Neural cell (in vitro differentiated cells): ENCODE data around the gene MYBPHL. TPM values are rescaled to one million over a fixed set of nuclear protein-coding genes. Genes with fewer than 3 reads are reported as not detected.
"Not testable (repeated sequence)": the region's sequence is repeated elsewhere in the genome, so short reads cannot be mapped to it uniquely, and the experiment has no call there.

Experiments used
- H2AFZ ChIP-seq: fragments of 200-600, 300-800 bp; sonication (generic), shearing (Covaris generic); 2 replicates; pipeline ENCODE4 v1.6.0; 2014; ENCODE audit warnings: low read depth, mild to moderate bottlenecking, antibody characterized with exemption, low read length, moderate library complexity
- H3F3A ChIP-seq: fragments of 200-600 bp; shearing (Covaris generic); 2 replicates; pipeline ENCODE4 v1.6.1; 2016; ENCODE audit warnings: mild to moderate bottlenecking, moderate library complexity, mixed read lengths, antibody characterized with exemption, low read length; ENCODE audit not compliant: insufficient read depth, poor library complexity, severe bottlenecking
- H3K27ac ChIP-seq: fragments of 200-600, 300-800 bp; sonication (generic), shearing (Covaris generic); 2 replicates; pipeline ENCODE4 v1.5.1; 2014; ENCODE audit warnings: mild to moderate bottlenecking, low read length, moderate library complexity
- H3K27me3 ChIP-seq: fragments of 300-800, 200-600 bp; sonication (generic), shearing (Covaris generic); 2 replicates; pipeline ENCODE4 v1.6.0; 2014; ENCODE audit warnings: mild to moderate bottlenecking, low read depth, low read length, moderate library complexity; ENCODE audit not compliant: insufficient read depth
- H3K36me3 ChIP-seq: fragments of 300-800, 200-600 bp; sonication (generic), shearing (Covaris generic); 2 replicates; pipeline ENCODE4 v1.5.1; 2014; ENCODE audit warnings: mild to moderate bottlenecking, antibody characterized with exemption, low read length, moderate library complexity; ENCODE audit not compliant: insufficient read depth
- H3K4me2 ChIP-seq: fragments of 300-800, 200-600 bp; sonication (generic), shearing (Covaris generic); 2 replicates; pipeline ENCODE4 v1.6.0; 2014; ENCODE audit warnings: mild to moderate bottlenecking, low read length
- H3K4me3 ChIP-seq: fragments of 300-800, 200-600 bp; sonication (generic), shearing (Covaris generic); 2 replicates; pipeline ENCODE4 v1.5.1; 2014; ENCODE audit warnings: mild to moderate bottlenecking, low read length, moderate library complexity
- H3K79me2 ChIP-seq: fragments of 200-600 bp; shearing (Covaris generic); replicated peaks from 2 replicates; pipeline ENCODE4 v1.6.0; 2014; ENCODE audit warnings: mild to moderate bottlenecking, low read length, moderate library complexity; ENCODE audit not compliant: insufficient read depth
- H3K9ac ChIP-seq: fragments of 300-800, 200-600 bp; sonication (generic), shearing (Covaris generic); 2 replicates; pipeline ENCODE4 v1.6.1; 2016; ENCODE audit warnings: mild to moderate bottlenecking, low read length, mixed read lengths
- H3K9me2 ChIP-seq: fragments of 200-600 bp; shearing (Covaris generic); 2 replicates; pipeline ENCODE4 v1.6.1; 2016; ENCODE audit warnings: mild to moderate bottlenecking, low read length, mixed read lengths; ENCODE audit not compliant: insufficient read depth
- H3K9me3 ChIP-seq: fragments of 200-600, 300-800 bp; sonication (generic), shearing (Covaris generic); 2 replicates; pipeline ENCODE4 v1.6.1; 2016; ENCODE audit warnings: mild to moderate bottlenecking, mixed run types, low read length, moderate library complexity, mixed read lengths
- H4K20me1 ChIP-seq: fragments of 200-600 bp; shearing (Covaris generic); 2 replicates; pipeline ENCODE4 v1.6.1; 2016; ENCODE audit warnings: mild to moderate bottlenecking, mixed run types; ENCODE audit not compliant: insufficient read depth
- EP300 ChIP-seq: fragments of 450-650 bp; conservative IDR thresholded peaks from 2 replicates; pipeline ENCODE4 v1.6.1; 2014; ENCODE audit warnings: antibody characterized with exemption, mild to moderate bottlenecking, moderate library complexity; ENCODE audit not compliant: poor library complexity, severe bottlenecking
- EZH2 ChIP-seq: fragments of 200-600, 300-800 bp; shearing (Covaris generic), sonication (generic); IDR thresholded peaks from 2 replicates; pipeline ENCODE4 v1.6.1; 2014; ENCODE audit warnings: antibody characterized with exemption, low read length, borderline replicate concordance, mild to moderate bottlenecking; ENCODE audit not compliant: insufficient read depth, poor library complexity, severe bottlenecking
- MXI1 ChIP-seq: fragments of 450-650 bp; conservative IDR thresholded peaks from 2 replicates; pipeline ENCODE4 v1.6.1; 2014; ENCODE audit warnings: antibody characterized with exemption, mild to moderate bottlenecking; ENCODE audit not compliant: poor library complexity, severe bottlenecking
- POLR2AphosphoS5 ChIP-seq: IDR thresholded peaks from 2 replicates; pipeline ENCODE4 v1.6.1; 2012
- RAD21 ChIP-seq: fragments of 450-650 bp; conservative IDR thresholded peaks from 2 replicates; pipeline ENCODE4 v1.6.1; 2014; ENCODE audit warnings: antibody characterized with exemption, mild to moderate bottlenecking, moderate library complexity
- TAF1 ChIP-seq: IDR thresholded peaks from 2 replicates; pipeline ENCODE4 v1.6.1; 2012; ENCODE audit warnings: low read depth
- polyA plus RNA-seq: library from polyadenylated mRNA; depleted of rRNA; stranded (reverse); fragments of >200 nt; gene quantifications from 2 replicates; pipeline ENCODE4 v1.2.3, GENCODE V29; 2014
- TF ChIP-seq, protein P1 (sequence below): IDR thresholded peaks from 2 replicates; pipeline ENCODE4 v1.6.1; 2012; ENCODE audit warnings: borderline replicate concordance
- TF ChIP-seq, protein P2 (sequence below): fragments of 450-650 bp; IDR thresholded peaks from 2 replicates; pipeline ENCODE4 v1.5.1; 2014; ENCODE audit warnings: antibody characterized with exemption, mild to moderate bottlenecking, moderate library complexity; ENCODE audit not compliant: poor library complexity, severe bottlenecking

The MYBPHL gene
- polyA plus RNA-seq, 1 donor from 2014 or later, result 1.6 TPM

DNA sequence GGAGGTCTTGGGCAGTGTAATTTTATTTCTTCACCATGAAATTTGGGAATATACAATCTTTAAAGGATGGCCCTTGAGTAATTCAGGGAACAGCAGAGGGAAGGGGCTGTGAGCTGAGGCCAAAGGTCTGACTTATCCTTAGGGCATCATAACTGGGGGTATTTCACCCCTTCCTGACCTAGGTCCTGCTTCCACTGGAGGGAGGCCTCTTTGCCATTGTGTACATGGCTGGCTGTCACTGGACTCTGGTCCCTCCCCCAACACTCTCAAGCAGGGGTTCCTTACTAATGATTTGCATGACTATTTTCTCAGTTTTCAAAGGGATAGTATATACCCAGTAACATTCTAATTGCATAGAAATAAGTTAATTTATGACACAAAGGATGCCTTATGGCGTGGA is 16.7 kb downstream of the MYBPHL start:
- Histone ChIP-seq H3K27ac (no peak overlapping the region), H3K9me2 (no peaks in the 10 kb centered on the region), H3K4me2 (no peak overlapping the region), H3K9ac (no peak overlapping the region), H4K20me1 (no peaks in the 10 kb centered on the region), H3K36me3 (no peaks in the 10 kb centered on the region), H2AFZ (no peak overlapping the region), H3K4me3 (no peak overlapping the region), H3K79me2 (no peaks in the 10 kb centered on the region), H3F3A (no peaks in the 10 kb centered on the region), H3K9me3 (no peaks in the 10 kb centered on the region), H3K27me3 (no peaks in the 10 kb centered on the region)
- no peak for TF ChIP-seq RAD21
- TF ChIP-seq, protein P1, sequence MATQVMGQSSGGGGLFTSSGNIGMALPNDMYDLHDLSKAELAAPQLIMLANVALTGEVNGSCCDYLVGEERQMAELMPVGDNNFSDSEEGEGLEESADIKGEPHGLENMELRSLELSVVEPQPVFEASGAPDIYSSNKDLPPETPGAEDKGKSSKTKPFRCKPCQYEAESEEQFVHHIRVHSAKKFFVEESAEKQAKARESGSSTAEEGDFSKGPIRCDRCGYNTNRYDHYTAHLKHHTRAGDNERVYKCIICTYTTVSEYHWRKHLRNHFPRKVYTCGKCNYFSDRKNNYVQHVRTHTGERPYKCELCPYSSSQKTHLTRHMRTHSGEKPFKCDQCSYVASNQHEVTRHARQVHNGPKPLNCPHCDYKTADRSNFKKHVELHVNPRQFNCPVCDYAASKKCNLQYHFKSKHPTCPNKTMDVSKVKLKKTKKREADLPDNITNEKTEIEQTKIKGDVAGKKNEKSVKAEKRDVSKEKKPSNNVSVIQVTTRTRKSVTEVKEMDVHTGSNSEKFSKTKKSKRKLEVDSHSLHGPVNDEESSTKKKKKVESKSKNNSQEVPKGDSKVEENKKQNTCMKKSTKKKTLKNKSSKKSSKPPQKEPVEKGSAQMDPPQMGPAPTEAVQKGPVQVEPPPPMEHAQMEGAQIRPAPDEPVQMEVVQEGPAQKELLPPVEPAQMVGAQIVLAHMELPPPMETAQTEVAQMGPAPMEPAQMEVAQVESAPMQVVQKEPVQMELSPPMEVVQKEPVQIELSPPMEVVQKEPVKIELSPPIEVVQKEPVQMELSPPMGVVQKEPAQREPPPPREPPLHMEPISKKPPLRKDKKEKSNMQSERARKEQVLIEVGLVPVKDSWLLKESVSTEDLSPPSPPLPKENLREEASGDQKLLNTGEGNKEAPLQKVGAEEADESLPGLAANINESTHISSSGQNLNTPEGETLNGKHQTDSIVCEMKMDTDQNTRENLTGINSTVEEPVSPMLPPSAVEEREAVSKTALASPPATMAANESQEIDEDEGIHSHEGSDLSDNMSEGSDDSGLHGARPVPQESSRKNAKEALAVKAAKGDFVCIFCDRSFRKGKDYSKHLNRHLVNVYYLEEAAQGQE, result no peak
- no peak for TF ChIP-seq EP300
- no peak for TF ChIP-seq POLR2AphosphoS5
- TF ChIP-seq MXI1, result no peak
- TF ChIP-seq, protein P2, sequence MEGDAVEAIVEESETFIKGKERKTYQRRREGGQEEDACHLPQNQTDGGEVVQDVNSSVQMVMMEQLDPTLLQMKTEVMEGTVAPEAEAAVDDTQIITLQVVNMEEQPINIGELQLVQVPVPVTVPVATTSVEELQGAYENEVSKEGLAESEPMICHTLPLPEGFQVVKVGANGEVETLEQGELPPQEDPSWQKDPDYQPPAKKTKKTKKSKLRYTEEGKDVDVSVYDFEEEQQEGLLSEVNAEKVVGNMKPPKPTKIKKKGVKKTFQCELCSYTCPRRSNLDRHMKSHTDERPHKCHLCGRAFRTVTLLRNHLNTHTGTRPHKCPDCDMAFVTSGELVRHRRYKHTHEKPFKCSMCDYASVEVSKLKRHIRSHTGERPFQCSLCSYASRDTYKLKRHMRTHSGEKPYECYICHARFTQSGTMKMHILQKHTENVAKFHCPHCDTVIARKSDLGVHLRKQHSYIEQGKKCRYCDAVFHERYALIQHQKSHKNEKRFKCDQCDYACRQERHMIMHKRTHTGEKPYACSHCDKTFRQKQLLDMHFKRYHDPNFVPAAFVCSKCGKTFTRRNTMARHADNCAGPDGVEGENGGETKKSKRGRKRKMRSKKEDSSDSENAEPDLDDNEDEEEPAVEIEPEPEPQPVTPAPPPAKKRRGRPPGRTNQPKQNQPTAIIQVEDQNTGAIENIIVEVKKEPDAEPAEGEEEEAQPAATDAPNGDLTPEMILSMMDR, result no peak
- TF ChIP-seq EZH2, result no peak
- TF ChIP-seq TAF1, result no peak

DNA sequence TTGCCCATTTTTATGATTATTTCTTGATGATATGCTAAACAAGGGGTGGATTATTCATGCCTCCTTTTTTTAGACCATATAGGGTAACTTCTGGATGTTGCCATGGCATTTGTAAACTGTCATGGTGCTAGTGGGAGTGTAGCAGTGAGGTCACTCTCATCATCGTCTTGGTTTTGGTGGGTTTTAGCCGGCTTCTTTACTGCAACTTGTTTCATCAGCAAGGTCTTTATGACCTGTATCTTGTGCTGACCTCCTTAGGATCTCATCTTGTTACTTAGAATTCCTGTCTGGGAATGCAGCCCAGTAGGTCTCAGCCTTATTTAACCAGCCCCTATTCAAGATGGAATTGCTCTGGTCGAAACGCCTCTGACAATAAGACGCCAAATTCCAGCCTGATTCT is 20.0 kb downstream of the MYBPHL start:
- not testable (repeated sequence) for H3K4me3 ChIP-seq, H3K9ac ChIP-seq, H3F3A ChIP-seq, H4K20me1 ChIP-seq, H3K27me3 ChIP-seq, H2AFZ ChIP-seq, H3K9me3 ChIP-seq, H3K36me3 ChIP-seq, H3K79me2 ChIP-seq, H3K27ac ChIP-seq, H3K9me2 ChIP-seq, H3K4me2 ChIP-seq
